GM18909 (cell line): ENCODE results near the gene DBX1.
"Not testable (repeated sequence)": the region's sequence is repeated elsewhere in the genome, so short reads cannot be mapped to it uniquely, and the experiment has no call there.

Experiments used
- ATAC-seq: cut with Tn5 transposase; IDR thresholded peaks from one replicate; pipeline ENCODE4 v1.9.1; 2021; ENCODE audit warnings: mild to moderate bottlenecking; ENCODE audit not compliant: unreplicated experiment, poor library complexity

The DBX1 gene

DNA sequence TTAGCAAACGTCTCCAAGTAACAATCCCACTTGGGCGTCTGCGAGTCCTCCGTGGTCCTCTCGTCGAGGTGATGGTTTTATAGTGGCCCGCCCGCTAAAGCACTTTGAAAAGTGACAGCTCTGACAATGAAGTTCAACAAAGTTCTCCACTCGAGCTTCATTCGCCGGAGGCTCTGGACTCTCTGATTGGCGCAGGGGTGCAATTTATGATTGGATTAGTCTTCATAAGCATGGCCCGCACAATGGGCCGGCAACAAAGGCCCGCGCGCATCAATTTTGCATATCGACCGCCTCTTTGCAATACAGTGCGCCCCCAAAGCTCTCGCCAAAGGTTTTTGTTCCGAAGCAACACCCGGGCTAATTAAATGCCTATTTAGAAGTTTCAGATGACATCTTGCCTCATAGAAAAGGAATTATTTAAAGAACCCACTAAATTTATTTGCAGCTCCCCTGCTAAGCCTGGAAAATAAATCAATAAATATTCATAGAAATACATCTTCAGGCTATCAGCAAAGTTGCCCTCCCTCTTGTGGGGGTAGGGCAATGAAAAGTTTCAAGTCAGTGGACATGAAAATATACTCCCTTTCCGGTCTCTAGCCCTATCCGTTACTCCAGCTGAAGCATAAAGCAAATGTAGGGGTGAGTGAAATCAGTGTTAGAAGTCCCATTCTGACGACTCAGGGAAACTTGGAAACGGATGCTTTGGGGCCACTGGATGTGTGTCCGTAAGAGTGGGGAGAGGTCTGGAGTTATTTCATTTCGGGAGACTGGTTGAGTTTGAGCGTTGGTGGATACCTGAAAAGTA is at the start of gene DBX1:
DBX1 (minus strand) TSS at position 51 of the 805 bp plus-strand sequence. CDS start 151 bp downstream, outside the sequence.
- no peak for ATAC-seq

- no peak for ATAC-seq
These were observed 48.4 kb upstream of the DBX1 start for GRCh38 chr11:20208622-20209111.

GRCh38 chr11:20207781-20208621 is 47.7 kb upstream of the DBX1 start:
- no peak for ATAC-seq

DNA sequence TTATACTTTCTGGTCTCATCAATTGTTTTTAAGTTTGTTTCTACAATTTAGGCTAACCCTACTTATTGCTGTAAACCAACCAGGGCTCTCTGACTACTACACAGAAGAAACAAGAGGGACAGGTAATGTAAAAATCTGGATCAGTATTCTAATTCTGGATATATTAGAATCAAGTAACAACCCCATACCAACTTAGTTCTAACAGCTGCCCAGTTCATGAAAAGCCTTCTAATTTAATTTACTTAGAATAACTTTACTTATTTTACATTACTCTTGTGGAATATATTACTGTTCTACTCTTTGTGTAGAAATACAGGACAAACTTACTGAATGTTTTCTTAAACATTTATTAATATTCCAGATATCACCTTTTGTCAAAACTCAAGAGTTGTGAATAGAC is 45.5 kb upstream of the DBX1 start:
- ATAC-seq = no peak

DNA sequence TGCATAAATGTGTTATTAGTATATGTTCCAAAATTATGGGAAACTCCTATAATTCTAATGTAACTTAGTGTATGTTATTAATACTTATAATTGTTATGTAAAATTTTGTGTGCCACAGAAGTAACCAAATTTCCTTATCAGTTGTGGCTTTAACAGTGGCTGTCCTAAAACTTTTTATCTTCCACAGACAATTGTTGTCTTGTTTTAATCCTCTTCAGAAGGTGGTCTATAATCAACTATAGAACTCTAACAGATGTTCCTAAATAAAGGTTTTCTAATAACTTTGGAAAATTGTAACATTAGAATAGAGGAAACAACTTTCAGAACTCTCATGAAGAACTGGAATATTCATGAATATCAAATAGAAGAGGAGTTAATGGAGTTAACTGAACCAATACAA is 44.4 kb upstream of the DBX1 start:
- ATAC-seq = no peak

DNA sequence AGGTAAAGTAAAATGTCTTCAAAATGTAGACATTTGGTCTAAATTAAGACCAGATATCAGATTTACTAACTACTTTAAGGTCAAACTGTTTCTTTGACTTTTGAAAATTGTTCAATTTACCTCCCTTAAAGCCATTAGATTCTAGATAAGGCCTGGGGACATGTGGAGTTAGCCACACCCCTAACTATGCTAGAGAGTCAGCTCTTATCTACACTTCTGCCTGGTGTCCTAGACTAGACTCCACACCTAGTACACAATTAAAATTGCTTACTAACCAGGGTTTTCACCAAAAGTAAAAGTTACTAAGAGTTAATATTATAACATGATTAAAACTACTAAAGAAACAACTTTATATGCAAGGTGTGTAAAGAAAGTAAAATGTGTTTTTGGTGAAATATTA is 43.6 kb upstream of the DBX1 start:
- ATAC-seq = no peak

- no peak for ATAC-seq
These were observed 41.0 kb upstream of the DBX1 start for GRCh38 chr11:20201231-20201630.

- not testable (repeated sequence) for ATAC-seq
These were observed 40.2 kb upstream of the DBX1 start for GRCh38 chr11:20200331-20200955.

DNA sequence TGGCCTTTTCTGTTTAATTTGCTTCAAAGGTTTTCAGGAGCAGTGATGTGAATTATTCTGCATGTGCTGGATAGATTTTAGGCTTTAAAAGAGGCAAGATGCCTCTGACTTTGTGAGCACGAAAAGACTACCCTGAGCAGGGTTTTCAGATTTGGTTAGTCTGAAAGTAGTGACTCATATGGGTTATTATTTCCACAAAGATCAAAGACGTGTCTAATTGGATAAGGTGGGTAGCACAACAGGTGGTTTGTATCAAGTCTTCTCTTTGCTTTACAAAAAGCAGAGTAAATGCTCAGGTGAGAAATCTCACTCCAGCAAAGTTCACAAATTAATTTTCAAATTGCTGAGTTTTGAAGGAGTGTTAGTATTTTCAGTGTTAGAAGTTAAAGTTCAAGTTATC is 37.6 kb upstream of the DBX1 start:
- ATAC-seq = no peak

DNA sequence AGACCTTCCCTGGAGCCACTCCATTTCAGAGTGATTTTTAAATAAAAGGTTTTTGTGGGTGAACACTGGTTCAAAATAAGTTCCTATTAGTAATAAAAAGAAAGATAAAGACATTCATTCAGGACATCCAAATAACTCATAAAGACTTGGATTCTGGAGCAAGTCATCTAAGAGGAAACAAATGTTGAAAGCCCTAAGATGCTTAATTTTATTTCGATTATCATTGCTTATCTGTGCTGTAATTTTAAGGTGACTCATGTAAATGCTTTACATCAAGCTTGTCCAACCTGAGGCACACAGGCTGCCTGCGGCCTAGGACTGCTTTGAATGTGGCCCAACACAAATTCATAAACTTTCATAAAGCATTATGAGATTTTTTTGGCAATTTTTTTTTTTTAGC is 34.2 kb upstream of the DBX1 start:
- no peak for ATAC-seq

DNA sequence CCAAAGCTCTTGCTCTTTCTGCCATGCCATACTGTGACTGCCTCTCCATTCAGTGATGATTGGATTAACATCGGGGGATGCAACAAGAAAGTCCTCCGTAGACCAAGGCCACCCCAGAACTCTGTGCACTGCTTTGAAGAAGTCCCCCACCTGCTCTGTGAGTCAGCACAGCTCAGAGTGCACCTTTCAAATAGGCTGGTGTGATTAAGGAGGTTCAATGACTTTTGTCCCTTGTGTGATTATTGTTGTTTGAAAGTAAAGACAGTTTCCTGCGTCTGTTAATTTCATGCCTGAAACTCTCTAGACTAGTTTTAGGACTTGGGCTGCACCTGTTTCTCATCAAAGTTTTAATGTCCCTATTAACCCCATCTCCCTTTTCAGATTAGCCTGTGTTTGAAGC is 33.0 kb upstream of the DBX1 start:
- no peak for ATAC-seq

DNA sequence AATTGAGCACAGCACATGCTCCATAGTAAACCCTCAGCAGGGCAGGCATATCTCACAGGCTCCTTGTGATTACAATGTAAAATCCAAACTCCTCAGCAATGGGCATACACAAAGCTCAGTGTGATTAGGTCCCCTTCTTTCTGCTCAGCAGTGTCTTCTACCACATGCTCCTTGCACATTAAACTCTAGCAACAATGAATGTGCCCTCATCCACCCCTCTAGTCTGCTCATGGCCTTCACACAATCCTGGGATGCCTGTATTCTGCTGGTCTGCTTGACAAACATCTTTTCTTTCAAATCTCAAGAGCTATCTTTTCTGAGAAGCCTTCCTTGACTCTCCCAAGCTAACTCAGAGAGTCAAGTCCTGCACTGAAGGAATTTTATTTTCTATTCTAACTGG is 32.4 kb upstream of the DBX1 start:
- ATAC-seq = no peak

- no peak for ATAC-seq
These were observed 31.9 kb upstream of the DBX1 start for GRCh38 chr11:20192151-20192550.

GRCh38 chr11:20178976-20179375 is 18.7 kb upstream of the DBX1 start:
- no peak for ATAC-seq

DNA sequence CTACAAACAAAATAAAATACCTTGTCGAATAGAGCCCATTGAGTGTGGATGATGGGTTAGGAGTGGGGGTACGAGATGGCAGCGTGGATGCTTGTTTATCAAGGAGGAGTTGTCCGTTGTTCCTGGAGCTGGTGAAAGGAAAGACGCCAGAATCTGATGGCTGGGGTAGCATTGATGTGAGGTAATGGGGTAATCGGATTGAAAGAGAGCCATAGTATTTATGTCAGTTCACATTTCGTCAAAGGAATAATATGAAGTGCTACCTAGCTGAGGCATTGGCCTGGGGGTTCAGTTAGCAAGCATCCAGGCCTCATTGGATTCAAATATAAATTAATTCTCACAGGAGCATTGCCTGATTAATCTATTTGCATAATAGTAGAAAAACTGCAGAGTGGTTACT is 16.9 kb upstream of the DBX1 start:
- ATAC-seq = no peak

GRCh38 chr11:20172721-20173447 is 12.6 kb upstream of the DBX1 start:
- no peak for ATAC-seq

DNA sequence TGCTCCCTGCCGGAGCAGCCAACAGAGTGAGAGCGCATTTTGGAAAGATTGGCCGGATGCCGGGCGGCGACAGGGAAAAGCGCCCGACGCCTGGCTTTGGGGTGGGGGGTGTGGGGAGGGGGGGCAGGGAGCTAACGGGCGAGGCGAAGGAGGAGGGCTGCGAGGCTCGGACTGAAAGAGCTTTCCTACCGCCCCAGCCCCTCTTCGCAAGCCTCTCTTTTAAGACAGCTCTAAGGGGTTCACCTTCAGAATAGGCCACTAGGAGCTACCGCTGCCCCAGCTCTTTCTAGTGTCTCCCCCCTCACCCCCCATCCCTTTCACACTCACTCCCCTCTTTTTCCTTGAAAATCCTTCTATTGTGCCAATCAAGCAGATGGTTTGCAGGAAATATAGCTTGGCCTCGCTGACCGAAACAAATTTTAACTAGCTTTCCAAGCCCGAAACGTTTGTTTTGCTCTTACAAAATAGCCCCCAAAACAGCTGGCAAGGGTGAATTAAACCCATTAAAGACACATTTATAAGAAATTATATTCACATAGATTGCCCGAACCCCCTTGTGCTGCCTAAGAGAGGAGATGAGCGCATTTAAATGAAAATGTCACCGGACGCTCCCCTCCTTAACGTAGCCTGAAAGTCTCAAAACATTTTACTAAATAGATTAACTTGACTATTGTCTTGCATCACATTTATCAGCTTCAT is 3.7 kb upstream of the DBX1 start:
- ATAC-seq = no peak

- ATAC-seq = no peak
These were observed 2.8 kb upstream of the DBX1 start for GRCh38 chr11:20162824-20163782.
